GM15510 (cell line): Measurements from ENCODE around the gene ELMOD2.

Source experiments
- POLR2A ChIP-seq: IDR thresholded peaks from 3 replicates; pipeline ENCODE4 v1.6.1; 2011; ENCODE audit warnings: borderline replicate concordance; ENCODE audit not compliant: insufficient read length; ENCODE audit errors: extremely low read depth

The ELMOD2 gene

GRCh38 chr4:140523857-140524742 is at the start of gene ELMOD2:
TSS of gene ELMOD2 (plus strand) at chr4:140524168. CDS start at chr4:140525429, 1,261 bp downstream.
- peak; percentile 81 for TF ChIP-seq POLR2A

GRCh38 chr4:140483445-140483844 is 40.5 kb upstream of the ELMOD2 start:
- TF ChIP-seq POLR2A = no peak

- TF ChIP-seq POLR2A = no peak
Observed at GRCh38 chr4:140485939-140486338, 38.0 kb upstream of the ELMOD2 start.

GRCh38 chr4:140497405-140497746 is 26.6 kb upstream of the ELMOD2 start:
- TF ChIP-seq POLR2A = no peak

GRCh38 chr4:140497747-140498636 is 26.0 kb upstream of the ELMOD2 start, which contains the start of gene MGAT4D:
TSS of gene MGAT4D (minus strand) at chr4:140498293. CDS start at chr4:140498222, 71 bp downstream.
- no peak for TF ChIP-seq POLR2A

- TF ChIP-seq POLR2A = no peak
Observed at GRCh38 chr4:140499391-140499790, 24.6 kb upstream of the ELMOD2 start.

- no peak for TF ChIP-seq POLR2A
Observed at GRCh38 chr4:140504261-140504660, 19.7 kb upstream of the ELMOD2 start.

- TF ChIP-seq POLR2A = no peak
Observed at GRCh38 chr4:140515423-140515822, 8.5 kb upstream of the ELMOD2 start.

GRCh38 chr4:140523370-140523856 is 555 bp upstream of the ELMOD2 start:
- TF ChIP-seq POLR2A = no peak

GRCh38 chr4:140529434-140529833 is 5.5 kb downstream of the ELMOD2 start:
- no peak for TF ChIP-seq POLR2A

GRCh38 chr4:140533951-140534480 is 10.0 kb downstream of the ELMOD2 start:
- TF ChIP-seq POLR2A = no peak

GRCh38 chr4:140556372-140557085 is 32.6 kb downstream of the ELMOD2 start:
- no peak for TF ChIP-seq POLR2A

GRCh38 chr4:140557831-140558435 is 34.0 kb downstream of the ELMOD2 start:
- TF ChIP-seq POLR2A = no peak

GRCh38 chr4:140559696-140560095 is 35.7 kb downstream of the ELMOD2 start:
- no peak for TF ChIP-seq POLR2A
